ENCODE measurements around the gene PLVAP. TPM values are rescaled to one million over a fixed set of nuclear protein-coding genes. Genes with fewer than 3 reads are reported as not detected.

PLVAP gene
- total RNA-seq, 4 donors from 2014 or later: 11.5 to 45.1 (median 18.8) TPM

DNA sequence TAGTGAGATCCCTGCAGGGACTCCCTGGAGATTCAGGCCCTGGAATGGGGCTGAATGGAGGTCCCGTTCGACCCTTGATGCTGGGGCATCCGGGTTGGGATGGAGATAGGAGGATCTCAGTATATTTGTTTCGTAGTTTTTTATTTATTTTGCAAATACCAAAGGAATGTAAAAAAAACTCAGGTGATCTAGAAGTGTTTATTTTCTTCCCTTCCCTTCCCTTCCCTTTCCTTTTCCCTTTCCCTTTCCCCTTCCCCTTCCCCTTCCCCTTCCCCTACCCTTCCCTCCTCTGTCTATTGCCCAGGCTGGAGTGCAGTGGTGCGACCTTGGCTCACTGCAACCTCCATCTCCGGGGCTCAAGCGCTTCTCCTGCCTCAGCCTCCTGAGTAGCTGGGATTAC, 35.3 kb downstream of the PLVAP start:
- no peak for DNase-seq
- Histone ChIP-seq H3K9me3 (no peaks in the 10 kb centered on the region), H3K4me3 (no peak overlapping the region), H3K36me3 (peaks cover 0 to 16% of the 10 kb centered on the region in 2 donors), H3K27ac (no peak overlapping the region), H3K4me1 (peaks cover 12 to 19% of the 10 kb centered on the region in 2 donors), H3K27me3 (no peaks in the 10 kb centered on the region)
- intact Hi-C loops (cut with DNase I; ENCODE audit: low total_unique reads) (no loop called here), in situ Hi-C loops (cut with MboI; ENCODE audit: low sequenced_read_pairs in 4 of 4) (loop anchor here in 1 of 4 donors (10.0 kb wide), 1 partner anchor 123 kb away; the partner anchor contains the start of gene NXNL1)
- TF ChIP-seq, protein P1, sequence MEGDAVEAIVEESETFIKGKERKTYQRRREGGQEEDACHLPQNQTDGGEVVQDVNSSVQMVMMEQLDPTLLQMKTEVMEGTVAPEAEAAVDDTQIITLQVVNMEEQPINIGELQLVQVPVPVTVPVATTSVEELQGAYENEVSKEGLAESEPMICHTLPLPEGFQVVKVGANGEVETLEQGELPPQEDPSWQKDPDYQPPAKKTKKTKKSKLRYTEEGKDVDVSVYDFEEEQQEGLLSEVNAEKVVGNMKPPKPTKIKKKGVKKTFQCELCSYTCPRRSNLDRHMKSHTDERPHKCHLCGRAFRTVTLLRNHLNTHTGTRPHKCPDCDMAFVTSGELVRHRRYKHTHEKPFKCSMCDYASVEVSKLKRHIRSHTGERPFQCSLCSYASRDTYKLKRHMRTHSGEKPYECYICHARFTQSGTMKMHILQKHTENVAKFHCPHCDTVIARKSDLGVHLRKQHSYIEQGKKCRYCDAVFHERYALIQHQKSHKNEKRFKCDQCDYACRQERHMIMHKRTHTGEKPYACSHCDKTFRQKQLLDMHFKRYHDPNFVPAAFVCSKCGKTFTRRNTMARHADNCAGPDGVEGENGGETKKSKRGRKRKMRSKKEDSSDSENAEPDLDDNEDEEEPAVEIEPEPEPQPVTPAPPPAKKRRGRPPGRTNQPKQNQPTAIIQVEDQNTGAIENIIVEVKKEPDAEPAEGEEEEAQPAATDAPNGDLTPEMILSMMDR (IDR thresholded peaks at IDR 0.05 in 4 of 5, conservative IDR thresholded peaks at IDR 0.05 in 1 of 5): no peak
- TF ChIP-seq POLR2A (IDR thresholded peaks at IDR 0.05): no peak
- no peak for ATAC-seq

DNA sequence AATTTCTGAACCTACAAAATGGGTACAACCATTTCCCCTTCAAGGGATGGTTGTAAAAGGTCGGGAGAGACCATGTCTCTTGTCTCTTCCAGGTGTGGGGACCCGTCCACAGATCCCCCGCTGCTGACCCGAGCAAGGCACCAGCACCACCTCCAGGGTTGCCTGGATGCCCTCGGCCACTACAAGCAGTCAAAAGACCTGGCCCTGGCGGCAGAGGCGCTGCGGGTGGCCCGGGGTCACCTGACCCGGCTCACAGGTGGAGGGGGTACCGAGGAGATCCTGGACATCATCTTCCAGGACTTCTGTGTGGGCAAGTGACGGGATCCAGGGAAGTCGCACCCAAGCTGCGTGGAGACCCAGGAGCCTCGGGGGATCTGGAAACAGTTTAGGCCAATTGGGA, 35.8 kb downstream of the PLVAP start:
- TF ChIP-seq, protein P1 (IDR thresholded peaks at IDR 0.05 in 4 of 5, conservative IDR thresholded peaks at IDR 0.05 in 1 of 5): no peak
- no peak for TF ChIP-seq POLR2A (IDR thresholded peaks at IDR 0.05)
- Histone ChIP-seq H3K27ac (no peak overlapping the region), H3K9me3 (no peaks in the 10 kb centered on the region), H3K4me3 (no peak overlapping the region), H3K4me1 (peaks cover 7 to 14% of the 10 kb centered on the region in 2 donors), H3K27me3 (no peaks in the 10 kb centered on the region), H3K36me3 (peaks cover 0 to 16% of the 10 kb centered on the region in 2 donors)
- intact Hi-C loops (cut with DNase I; ENCODE audit: low total_unique reads): no loop called here
- no peak for DNase-seq
- in situ Hi-C loops (cut with MboI; ENCODE audit: low sequenced_read_pairs in 4 of 4): loop anchor here in 1 of 4 donors (10.0 kb wide), 1 partner anchor 123 kb away; the partner anchor contains the start of gene NXNL1
- ATAC-seq: no peak

DNA sequence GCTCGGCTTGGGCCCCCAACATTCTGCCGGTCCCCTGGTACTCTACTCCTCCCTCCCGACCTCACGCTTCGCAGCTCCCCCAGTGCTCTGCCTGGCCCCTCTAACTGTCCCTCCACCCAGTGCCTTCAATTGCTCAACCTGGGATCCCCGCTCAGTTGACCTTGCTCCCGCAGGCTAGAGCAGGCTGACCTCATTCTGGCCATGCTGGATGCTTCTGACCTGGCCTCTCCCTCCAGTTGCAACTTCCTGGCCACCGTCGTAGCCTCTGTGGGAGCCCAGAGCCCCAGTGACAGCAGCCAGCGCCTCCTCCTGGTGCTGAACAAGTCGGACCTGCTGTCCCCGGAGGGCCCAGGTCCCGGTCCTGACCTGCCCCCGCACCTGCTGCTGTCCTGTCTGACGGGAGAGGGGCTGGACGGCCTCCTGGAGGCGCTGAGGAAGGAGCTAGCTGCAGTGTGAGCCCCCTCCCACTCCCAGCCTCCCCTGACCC, 36.2 kb downstream of the PLVAP start:
- ATAC-seq: no peak
- TF ChIP-seq, protein P1 (IDR thresholded peaks at IDR 0.05 in 4 of 5, conservative IDR thresholded peaks at IDR 0.05 in 1 of 5): no peak
- no peak for TF ChIP-seq POLR2A (IDR thresholded peaks at IDR 0.05)
- intact Hi-C loops (cut with DNase I; ENCODE audit: low total_unique reads) (no loop called here), in situ Hi-C loops (cut with MboI; ENCODE audit: low sequenced_read_pairs in 4 of 4) (loop anchor here in 1 of 4 donors (10.0 kb wide), 1 partner anchor 124 kb away; the partner anchor contains the start of gene NXNL1)
- H3K4me3 ChIP-seq: no peak overlapping the region
- H3K36me3 ChIP-seq: peaks cover 0 to 16% of the 10 kb centered on the region in 2 donors
- H3K4me1 ChIP-seq: peaks cover 9 to 14% of the 10 kb centered on the region in 2 donors
- H3K9me3 ChIP-seq: no peaks in the 10 kb centered on the region
- no peaks in the 10 kb centered on the region for H3K27me3 ChIP-seq
- no peak overlapping the region for H3K27ac ChIP-seq
- DNase-seq: no peak

DNA sequence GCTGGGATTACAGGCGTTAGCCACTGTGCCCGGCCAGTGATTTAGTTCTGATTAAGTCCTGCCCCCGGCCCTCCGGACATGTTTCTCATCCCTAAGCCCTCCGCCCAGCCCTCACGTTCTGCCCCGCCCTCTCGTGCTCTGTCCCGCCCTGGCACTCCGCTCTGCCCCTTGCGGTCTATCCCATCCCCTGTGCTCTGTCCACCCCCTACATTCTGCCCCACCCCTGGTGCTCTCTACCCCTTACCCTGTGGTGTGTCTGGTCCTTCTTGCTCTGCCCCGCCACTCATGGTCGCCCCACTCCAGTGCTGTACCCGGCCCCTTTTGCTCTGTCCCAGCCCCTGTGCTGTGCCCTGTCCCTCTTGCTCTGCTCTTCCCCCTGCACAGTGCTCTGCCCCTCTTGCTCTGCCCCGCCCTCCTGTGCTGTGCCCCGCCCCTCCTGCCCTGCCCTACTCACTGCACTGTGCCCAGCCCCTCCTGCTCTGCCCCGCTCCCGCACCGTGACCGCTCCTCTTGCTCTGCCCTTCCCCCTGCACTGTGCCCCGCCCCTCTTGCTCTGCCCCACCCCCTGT, 36.8 kb downstream of the PLVAP start:
- H3K4me1 ChIP-seq: peaks cover 14 to 16% of the 10 kb centered on the region in 2 donors
- TF ChIP-seq, protein P1 (IDR thresholded peaks at IDR 0.05 in 4 of 5, conservative IDR thresholded peaks at IDR 0.05 in 1 of 5): no peak
- no peak for TF ChIP-seq POLR2A (IDR thresholded peaks at IDR 0.05)
- in situ Hi-C loops (cut with MboI; ENCODE audit: low sequenced_read_pairs in 4 of 4): loop anchor here in 1 of 4 donors (10.0 kb wide), 1 partner anchor 124 kb away; the partner anchor contains the start of gene NXNL1

More for the DNA sequence above, 36.8 kb downstream of the PLVAP start:
- peaks cover 0 to 16% of the 10 kb centered on the region in 2 donors for H3K36me3 ChIP-seq
- DNase-seq (no peak), ATAC-seq (no peak)
- H3K27ac ChIP-seq: no peak overlapping the region
- H3K9me3 ChIP-seq: no peaks in the 10 kb centered on the region
- H3K4me3 ChIP-seq: no peak overlapping the region
- H3K27me3 ChIP-seq: no peaks in the 10 kb centered on the region
- intact Hi-C loops (cut with DNase I; ENCODE audit: low total_unique reads): no loop called here
